Transverse colon (tissue), 4 donors: Measurements from ENCODE around the gene PMVK.

Experiments
- EP300 ChIP-seq: sonication (generic); formaldehyde crosslinking; IDR thresholded peaks from one replicate; pipeline ENCODE4 v1.6.1; 2017; ENCODE audit warnings: antibody characterized with exemption, low read depth
- POLR2A ChIP-seq: fragments of 450-650 bp; IDR thresholded peaks from one replicate; pipeline ENCODE4 v1.6.1; 2016; ENCODE audit warnings: antibody characterized with exemption, mild to moderate bottlenecking, moderate library complexity
- POLR2AphosphoS5 ChIP-seq, 3 donors: sonication (generic); formaldehyde crosslinking; IDR thresholded peaks; one replicate each; pipeline ENCODE4 v1.6.1; 2016; ENCODE audit warnings: antibody characterized with exemption in 3 of 3
- TF ChIP-seq, protein P1 (sequence below), 5 experiments: fragments of 200-600 bp in 3 of 5; fragments of 450-650 bp in 2 of 5; sonication (generic) in 3 of 5; IDR thresholded peaks; 1 replicate in 2 of 5; 2 replicates in 3 of 5; pipeline ENCODE4 v1.5.1; 2016 to 2017; ENCODE audit warnings: antibody characterized with exemption in 5 of 5, inconsistent platforms in 3 of 5, mild to moderate bottlenecking in 2 of 5, moderate library complexity in 1 of 5

DNA sequence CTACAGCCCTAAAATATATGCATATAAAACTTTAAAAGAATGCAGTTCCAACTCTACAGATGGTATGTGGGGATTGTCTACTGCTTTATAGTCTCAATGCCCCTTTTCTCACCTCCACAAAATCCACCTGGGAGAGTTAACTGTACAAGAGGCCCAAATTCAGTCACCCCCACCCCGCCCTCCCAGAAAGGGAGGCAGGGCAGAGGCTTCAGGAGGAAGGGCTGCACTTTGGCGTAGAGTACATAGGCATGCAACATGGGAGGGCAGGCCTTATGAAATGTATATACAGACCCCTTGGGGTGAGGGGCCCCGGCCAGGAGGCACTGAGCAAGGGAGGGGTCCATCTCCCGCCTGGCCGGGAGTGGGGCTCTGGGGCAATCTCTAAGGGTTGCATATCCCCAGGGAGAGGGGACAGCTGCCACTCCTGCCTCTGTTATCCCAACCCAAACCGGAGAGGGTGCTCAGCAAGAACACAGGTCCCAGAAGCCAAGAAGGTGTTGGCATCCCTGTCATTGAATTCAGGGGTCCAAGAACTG lies 26.3 kb upstream of the PMVK start:
- TF ChIP-seq, protein P1, sequence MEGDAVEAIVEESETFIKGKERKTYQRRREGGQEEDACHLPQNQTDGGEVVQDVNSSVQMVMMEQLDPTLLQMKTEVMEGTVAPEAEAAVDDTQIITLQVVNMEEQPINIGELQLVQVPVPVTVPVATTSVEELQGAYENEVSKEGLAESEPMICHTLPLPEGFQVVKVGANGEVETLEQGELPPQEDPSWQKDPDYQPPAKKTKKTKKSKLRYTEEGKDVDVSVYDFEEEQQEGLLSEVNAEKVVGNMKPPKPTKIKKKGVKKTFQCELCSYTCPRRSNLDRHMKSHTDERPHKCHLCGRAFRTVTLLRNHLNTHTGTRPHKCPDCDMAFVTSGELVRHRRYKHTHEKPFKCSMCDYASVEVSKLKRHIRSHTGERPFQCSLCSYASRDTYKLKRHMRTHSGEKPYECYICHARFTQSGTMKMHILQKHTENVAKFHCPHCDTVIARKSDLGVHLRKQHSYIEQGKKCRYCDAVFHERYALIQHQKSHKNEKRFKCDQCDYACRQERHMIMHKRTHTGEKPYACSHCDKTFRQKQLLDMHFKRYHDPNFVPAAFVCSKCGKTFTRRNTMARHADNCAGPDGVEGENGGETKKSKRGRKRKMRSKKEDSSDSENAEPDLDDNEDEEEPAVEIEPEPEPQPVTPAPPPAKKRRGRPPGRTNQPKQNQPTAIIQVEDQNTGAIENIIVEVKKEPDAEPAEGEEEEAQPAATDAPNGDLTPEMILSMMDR (IDR thresholded peaks at IDR 0.05) = no peak
- no peak for TF ChIP-seq POLR2A
- no peak for TF ChIP-seq POLR2AphosphoS5 (IDR thresholded peaks at IDR 0.05)
- no peak for TF ChIP-seq EP300
